ENCODE measurements around the gene KLHL40. TPM values are rescaled to one million over a fixed set of nuclear protein-coding genes. Genes with fewer than 3 reads are reported as not detected.

The KLHL40 gene
- total and polyA plus RNA-seq, 9 donors: 86.0 to 176 (median 124) TPM

Other genes with a start within 250 kb of the KLHL40 start
- gene VIPR1, start 182.9 kb upstream of the KLHL40 start, total RNA-seq: 1.2 TPM
- 1 to 10 TPM in 7 of 8 donors, under 1 TPM in 1; 0.52 to 4.1 (median 1.3) TPM for gene VIPR1, start 182.9 kb upstream of the KLHL40 start, polyA plus RNA-seq (ENCODE audit: insufficient read depth in 1 of 8, insufficient read length in 8 of 8, low replicate concordance in 1 of 8)
- gene SEC22C, start 103.6 kb upstream of the KLHL40 start, total RNA-seq: 26.8 TPM
- 10 to 100 TPM; 19.4 to 30.0 (median 22.2) TPM for gene SEC22C, start 103.6 kb upstream of the KLHL40 start, polyA plus RNA-seq (ENCODE audit: insufficient read depth in 1 of 8, insufficient read length in 8 of 8, low replicate concordance in 1 of 8)
- gene SS18L2, start 94.7 kb upstream of the KLHL40 start, total RNA-seq: 12.4 TPM
- 10 to 100 TPM; 10.5 to 16.1 (median 14.5) TPM for gene SS18L2, start 94.7 kb upstream of the KLHL40 start, polyA plus RNA-seq (ENCODE audit: insufficient read depth in 1 of 8, insufficient read length in 8 of 8, low replicate concordance in 1 of 8)
- 68.7 TPM for gene NKTR, start 84.9 kb upstream of the KLHL40 start, total RNA-seq
- gene NKTR, start 84.9 kb upstream of the KLHL40 start, polyA plus RNA-seq (ENCODE audit: insufficient read depth in 1 of 8, insufficient read length in 8 of 8, low replicate concordance in 1 of 8): 100 to 1,000 TPM in 1 of 8 donors, 10 to 100 TPM in 7; 37.1 to 121 (median 66.5) TPM
- gene ZBTB47, start 31.8 kb upstream of the KLHL40 start, total RNA-seq: 25.9 TPM
- 10 to 100 TPM; 28.3 to 36.6 (median 31.9) TPM for gene ZBTB47, start 31.8 kb upstream of the KLHL40 start, polyA plus RNA-seq (ENCODE audit: insufficient read depth in 1 of 8, insufficient read length in 8 of 8, low replicate concordance in 1 of 8)
- gene HHATL, start 17.3 kb downstream of the KLHL40 start, total RNA-seq: 18.1 TPM
- 10 to 100 TPM; 26.4 to 67.7 (median 48.1) TPM for gene HHATL, start 17.3 kb downstream of the KLHL40 start, polyA plus RNA-seq (ENCODE audit: insufficient read depth in 1 of 8, insufficient read length in 8 of 8, low replicate concordance in 1 of 8)
- gene CCDC13, start 87.7 kb downstream of the KLHL40 start, total RNA-seq: 0.35 TPM
- gene CCDC13, start 87.7 kb downstream of the KLHL40 start, polyA plus RNA-seq (ENCODE audit: insufficient read depth in 1 of 8, insufficient read length in 8 of 8, low replicate concordance in 1 of 8): under 1 TPM in 7 of 8 donors, not detected in 1; 0.16 to 0.55 (median 0.37) TPM
- 71.8 TPM for gene HIGD1A, start 119.0 kb downstream of the KLHL40 start, total RNA-seq
- 10 to 100 TPM; 68.3 to 93.3 (median 84.7) TPM for gene HIGD1A, start 119.0 kb downstream of the KLHL40 start, polyA plus RNA-seq (ENCODE audit: insufficient read depth in 1 of 8, insufficient read length in 8 of 8, low replicate concordance in 1 of 8)
- gene ACKR2, start 123.9 kb downstream of the KLHL40 start, total RNA-seq: 0.53 TPM
- gene ACKR2, start 123.9 kb downstream of the KLHL40 start, polyA plus RNA-seq (ENCODE audit: insufficient read depth in 1 of 8, insufficient read length in 8 of 8, low replicate concordance in 1 of 8): under 1 TPM; 0.26 to 0.69 (median 0.58) TPM
- not detected for gene CYP8B1, start 190.3 kb downstream of the KLHL40 start, total RNA-seq
- gene CYP8B1, start 190.3 kb downstream of the KLHL40 start, polyA plus RNA-seq (ENCODE audit: insufficient read depth in 1 of 8, insufficient read length in 8 of 8, low replicate concordance in 1 of 8): under 1 TPM in 6 of 8 donors, not detected in 2; 0.02 to 0.14 (median 0.07) TPM
- 13.0 TPM for gene ZNF662, start 220.6 kb downstream of the KLHL40 start, total RNA-seq
- gene ZNF662, start 220.6 kb downstream of the KLHL40 start, polyA plus RNA-seq (ENCODE audit: insufficient read depth in 1 of 8, insufficient read length in 8 of 8, low replicate concordance in 1 of 8): 10 to 100 TPM; 10.5 to 19.8 (median 14.9) TPM